ENCODE data around the gene NANOS3. TPM values are rescaled to one million over a fixed set of nuclear protein-coding genes. Genes with fewer than 3 reads are reported as not detected.

Gene NANOS3
- total RNA-seq, 1 donor from 2014 or later: 0.68 TPM

GRCh38 chr19:13926010-13926409, 49.1 kb downstream of the NANOS3 start:
- Histone ChIP-seq H3K4me3 (no peak overlapping the region), H3K4me1 (peaks cover 11% of the 10 kb centered on the region), H3K27ac (peak overlapping the region; percentile 77), H3K9me3 (no peaks in the 10 kb centered on the region), H3K27me3 (ENCODE audit: low read depth) (no peaks in the 10 kb centered on the region), H3K36me3 (peaks cover 78% of the 10 kb centered on the region)
- ATAC-seq (no peak), DNase-seq (no peak)
- intact Hi-C loops (cut with DNase I): no loop called here
- TF ChIP-seq CTCF (IDR thresholded peaks at IDR 0.05): no peak

GRCh38 chr19:13926715-13927114, 49.8 kb downstream of the NANOS3 start:
- Histone ChIP-seq H3K27ac (peak overlapping the region; percentile 77), H3K27me3 (ENCODE audit: low read depth) (no peaks in the 10 kb centered on the region), H3K4me1 (peaks cover 11% of the 10 kb centered on the region), H3K9me3 (no peaks in the 10 kb centered on the region), H3K4me3 (no peak overlapping the region), H3K36me3 (peaks cover 76% of the 10 kb centered on the region)
- DNase-seq (no peak), ATAC-seq (peak in 1 of 2 donors; percentile 29)
- no peak for TF ChIP-seq CTCF (IDR thresholded peaks at IDR 0.05)
- intact Hi-C loops (cut with DNase I): no loop called here

GRCh38 chr19:13929340-13929739, 52.4 kb downstream of the NANOS3 start:
- intact Hi-C loops (cut with DNase I): no loop called here
- Histone ChIP-seq H3K36me3 (peaks cover 53% of the 10 kb centered on the region), H3K4me3 (no peak overlapping the region), H3K27me3 (ENCODE audit: low read depth) (no peaks in the 10 kb centered on the region), H3K9me3 (no peaks in the 10 kb centered on the region), H3K4me1 (peaks cover 11% of the 10 kb centered on the region), H3K27ac (no peak overlapping the region)
- DNase-seq: no peak
- ATAC-seq: no peak
- no peak for TF ChIP-seq CTCF (IDR thresholded peaks at IDR 0.05)

GRCh38 chr19:13929956-13930355, 53.0 kb downstream of the NANOS3 start:
- Histone ChIP-seq H3K4me3 (no peak overlapping the region), H3K27ac (no peak overlapping the region), H3K9me3 (no peaks in the 10 kb centered on the region), H3K27me3 (ENCODE audit: low read depth) (no peaks in the 10 kb centered on the region), H3K36me3 (peaks cover 48% of the 10 kb centered on the region), H3K4me1 (peaks cover 11% of the 10 kb centered on the region)
- intact Hi-C loops (cut with DNase I): no loop called here
- TF ChIP-seq CTCF (IDR thresholded peaks at IDR 0.05): no peak
- DNase-seq: no peak
- no peak for ATAC-seq

Small RNA genes within 50 kb of the gene (microRNA-seq; reads per million reads assigned to microRNA genes)
- 375 reads per million, percentile 71 among the genes with 10 or more reads in this experiment for gene MIR181C (ENCODE audit: borderline number of aligned reads)
- gene MIR181D (ENCODE audit: borderline number of aligned reads): 138 reads per million, percentile 57 among the genes with 10 or more reads in this experiment

Other genes starting within 250 kb of the NANOS3 start
- 30.4 TPM for gene MRI1, start 112.6 kb upstream of the NANOS3 start, total RNA-seq
- gene C19orf53, start 102.7 kb upstream of the NANOS3 start, total RNA-seq: 68.0 TPM
- 7.4 TPM for gene ZSWIM4, start 81.7 kb upstream of the NANOS3 start, total RNA-seq
- 2.0 TPM for gene BRME1, start 29.0 kb downstream of the NANOS3 start, total RNA-seq
- 32.4 TPM for gene CC2D1A, start 29.1 kb downstream of the NANOS3 start, total RNA-seq
- 2.7 TPM for gene PODNL1, start 61.3 kb downstream of the NANOS3 start, total RNA-seq
- 28.4 TPM for gene DCAF15, start 75.4 kb downstream of the NANOS3 start, total RNA-seq
- 17.8 TPM for gene RFX1, start 129.2 kb downstream of the NANOS3 start, total RNA-seq
- not detected for gene RLN3, start 151.0 kb downstream of the NANOS3 start, total RNA-seq
- gene IL27RA, start 154.6 kb downstream of the NANOS3 start, total RNA-seq: 20.4 TPM
- gene PALM3, start 184.9 kb downstream of the NANOS3 start, total RNA-seq: 7.7 TPM
- 7.1 TPM for gene MISP3, start 195.7 kb downstream of the NANOS3 start, total RNA-seq
- gene C19orf67, start 208.6 kb downstream of the NANOS3 start, total RNA-seq: not detected
- gene SAMD1, start 213.6 kb downstream of the NANOS3 start, total RNA-seq: 51.4 TPM
- gene PRKACA, start 240.6 kb downstream of the NANOS3 start, total RNA-seq: 87.1 TPM

All from lower lobe of right lung (tissue), 2 donors.